Measurements from ENCODE around the gene MARK1. TPM values are rescaled to one million over a fixed set of nuclear protein-coding genes. Genes with fewer than 3 reads are reported as not detected.

MARK1 gene
- total and polyA plus RNA-seq, 2 of the 13 experiments (the other 11 are each of a cell fraction or from before 2014, with no cell fraction given) = not detected

DNA sequence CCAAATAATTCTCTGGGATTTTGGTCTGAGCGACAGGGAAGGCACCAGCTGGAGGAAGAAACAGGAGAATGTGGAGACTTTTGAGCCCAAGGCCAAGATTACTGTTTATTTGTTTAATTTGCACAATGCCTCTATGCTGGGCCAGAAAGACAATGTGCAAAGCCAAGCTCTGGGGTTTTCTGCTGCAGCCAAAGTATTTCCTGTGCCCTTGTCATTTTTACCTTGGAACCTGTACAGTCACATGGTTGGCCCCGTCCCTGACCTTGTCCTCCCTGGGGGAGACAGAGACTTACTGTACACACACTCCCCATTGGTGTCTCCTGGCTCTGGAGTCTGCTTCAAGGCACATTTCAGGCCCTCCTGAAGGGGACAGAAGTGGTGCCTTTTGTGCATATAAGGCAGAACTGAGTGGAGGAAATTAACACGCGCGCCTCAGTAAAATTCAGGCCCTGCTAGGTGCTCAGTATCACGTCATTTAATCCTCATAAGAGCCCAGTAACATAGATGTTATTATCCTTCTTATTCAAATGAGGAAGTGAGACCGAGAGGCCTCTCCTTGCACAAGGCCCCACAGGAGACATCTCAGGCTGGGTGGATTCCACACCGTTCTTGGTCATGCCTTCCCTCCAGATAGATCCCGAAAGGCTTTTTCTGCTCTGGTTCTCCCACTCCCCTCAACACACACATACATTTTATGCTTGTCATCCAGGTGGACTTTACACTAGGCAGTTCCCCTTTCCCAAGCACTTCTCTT, 183.3 kb downstream of the MARK1 start (continued):
- TF ChIP-seq, protein P1, sequence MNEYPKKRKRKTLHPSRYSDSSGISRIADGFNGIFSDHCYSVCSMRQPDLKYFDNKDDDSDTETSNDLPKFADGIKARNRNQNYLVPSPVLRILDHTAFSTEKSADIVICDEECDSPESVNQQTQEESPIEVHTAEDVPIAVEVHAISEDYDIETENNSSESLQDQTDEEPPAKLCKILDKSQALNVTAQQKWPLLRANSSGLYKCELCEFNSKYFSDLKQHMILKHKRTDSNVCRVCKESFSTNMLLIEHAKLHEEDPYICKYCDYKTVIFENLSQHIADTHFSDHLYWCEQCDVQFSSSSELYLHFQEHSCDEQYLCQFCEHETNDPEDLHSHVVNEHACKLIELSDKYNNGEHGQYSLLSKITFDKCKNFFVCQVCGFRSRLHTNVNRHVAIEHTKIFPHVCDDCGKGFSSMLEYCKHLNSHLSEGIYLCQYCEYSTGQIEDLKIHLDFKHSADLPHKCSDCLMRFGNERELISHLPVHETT (CRISPR knock-in tag; conservative IDR thresholded peaks at IDR 0.05) = no peak
- TF ChIP-seq KAT8 (CRISPR knock-in tag; IDR thresholded peaks at IDR 0.05) (peak; percentile 20; the same call in 1 of the 2 replicates), MIER3 (CRISPR knock-in tag; IDR thresholded peaks at IDR 0.05; ENCODE audit: borderline replicate concordance) (0 out of 2 replicates have a peak, but pooled peaks have one; percentile 29), KDM6A (CRISPR knock-in tag; IDR thresholded peaks at IDR 0.05; ENCODE audit: low read depth) (no peak), DNMT3B (CRISPR knock-in tag; conservative IDR thresholded peaks at IDR 0.05) (no peak), ZNF431 (CRISPR knock-in tag; IDR thresholded peaks at IDR 0.05; ENCODE audit: borderline replicate concordance, low read depth) (no peak), SOX6 (IDR thresholded peaks at IDR 0.05) (no peak), SOX6 (CRISPR knock-in tag; IDR thresholded peaks at IDR 0.05) (peak; percentile 70), FOXA3 (CRISPR knock-in tag; IDR thresholded peaks at IDR 0.05) (peak; percentile 57; the same call in 1 of the 2 replicates), ZSCAN21 (CRISPR knock-in tag; IDR thresholded peaks at IDR 0.05; ENCODE audit: borderline replicate concordance) (no peak)
- TF ChIP-seq, protein P2, sequence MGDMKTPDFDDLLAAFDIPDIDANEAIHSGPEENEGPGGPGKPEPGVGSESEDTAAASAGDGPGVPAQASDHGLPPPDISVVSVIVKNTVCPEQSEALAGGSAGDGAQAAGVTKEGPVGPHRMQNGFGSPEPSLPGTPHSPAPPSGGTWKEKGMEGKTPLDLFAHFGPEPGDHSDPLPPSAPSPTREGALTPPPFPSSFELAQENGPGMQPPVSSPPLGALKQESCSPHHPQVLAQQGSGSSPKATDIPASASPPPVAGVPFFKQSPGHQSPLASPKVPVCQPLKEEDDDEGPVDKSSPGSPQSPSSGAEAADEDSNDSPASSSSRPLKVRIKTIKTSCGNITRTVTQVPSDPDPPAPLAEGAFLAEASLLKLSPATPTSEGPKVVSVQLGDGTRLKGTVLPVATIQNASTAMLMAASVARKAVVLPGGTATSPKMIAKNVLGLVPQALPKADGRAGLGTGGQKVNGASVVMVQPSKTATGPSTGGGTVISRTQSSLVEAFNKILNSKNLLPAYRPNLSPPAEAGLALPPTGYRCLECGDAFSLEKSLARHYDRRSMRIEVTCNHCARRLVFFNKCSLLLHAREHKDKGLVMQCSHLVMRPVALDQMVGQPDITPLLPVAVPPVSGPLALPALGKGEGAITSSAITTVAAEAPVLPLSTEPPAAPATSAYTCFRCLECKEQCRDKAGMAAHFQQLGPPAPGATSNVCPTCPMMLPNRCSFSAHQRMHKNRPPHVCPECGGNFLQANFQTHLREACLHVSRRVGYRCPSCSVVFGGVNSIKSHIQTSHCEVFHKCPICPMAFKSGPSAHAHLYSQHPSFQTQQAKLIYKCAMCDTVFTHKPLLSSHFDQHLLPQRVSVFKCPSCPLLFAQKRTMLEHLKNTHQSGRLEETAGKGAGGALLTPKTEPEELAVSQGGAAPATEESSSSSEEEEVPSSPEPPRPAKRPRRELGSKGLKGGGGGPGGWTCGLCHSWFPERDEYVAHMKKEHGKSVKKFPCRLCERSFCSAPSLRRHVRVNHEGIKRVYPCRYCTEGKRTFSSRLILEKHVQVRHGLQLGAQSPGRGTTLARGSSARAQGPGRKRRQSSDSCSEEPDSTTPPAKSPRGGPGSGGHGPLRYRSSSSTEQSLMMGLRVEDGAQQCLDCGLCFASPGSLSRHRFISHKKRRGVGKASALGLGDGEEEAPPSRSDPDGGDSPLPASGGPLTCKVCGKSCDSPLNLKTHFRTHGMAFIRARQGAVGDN (CRISPR knock-in tag; IDR thresholded peaks at IDR 0.05) = no peak
- TF ChIP-seq, protein P3, sequence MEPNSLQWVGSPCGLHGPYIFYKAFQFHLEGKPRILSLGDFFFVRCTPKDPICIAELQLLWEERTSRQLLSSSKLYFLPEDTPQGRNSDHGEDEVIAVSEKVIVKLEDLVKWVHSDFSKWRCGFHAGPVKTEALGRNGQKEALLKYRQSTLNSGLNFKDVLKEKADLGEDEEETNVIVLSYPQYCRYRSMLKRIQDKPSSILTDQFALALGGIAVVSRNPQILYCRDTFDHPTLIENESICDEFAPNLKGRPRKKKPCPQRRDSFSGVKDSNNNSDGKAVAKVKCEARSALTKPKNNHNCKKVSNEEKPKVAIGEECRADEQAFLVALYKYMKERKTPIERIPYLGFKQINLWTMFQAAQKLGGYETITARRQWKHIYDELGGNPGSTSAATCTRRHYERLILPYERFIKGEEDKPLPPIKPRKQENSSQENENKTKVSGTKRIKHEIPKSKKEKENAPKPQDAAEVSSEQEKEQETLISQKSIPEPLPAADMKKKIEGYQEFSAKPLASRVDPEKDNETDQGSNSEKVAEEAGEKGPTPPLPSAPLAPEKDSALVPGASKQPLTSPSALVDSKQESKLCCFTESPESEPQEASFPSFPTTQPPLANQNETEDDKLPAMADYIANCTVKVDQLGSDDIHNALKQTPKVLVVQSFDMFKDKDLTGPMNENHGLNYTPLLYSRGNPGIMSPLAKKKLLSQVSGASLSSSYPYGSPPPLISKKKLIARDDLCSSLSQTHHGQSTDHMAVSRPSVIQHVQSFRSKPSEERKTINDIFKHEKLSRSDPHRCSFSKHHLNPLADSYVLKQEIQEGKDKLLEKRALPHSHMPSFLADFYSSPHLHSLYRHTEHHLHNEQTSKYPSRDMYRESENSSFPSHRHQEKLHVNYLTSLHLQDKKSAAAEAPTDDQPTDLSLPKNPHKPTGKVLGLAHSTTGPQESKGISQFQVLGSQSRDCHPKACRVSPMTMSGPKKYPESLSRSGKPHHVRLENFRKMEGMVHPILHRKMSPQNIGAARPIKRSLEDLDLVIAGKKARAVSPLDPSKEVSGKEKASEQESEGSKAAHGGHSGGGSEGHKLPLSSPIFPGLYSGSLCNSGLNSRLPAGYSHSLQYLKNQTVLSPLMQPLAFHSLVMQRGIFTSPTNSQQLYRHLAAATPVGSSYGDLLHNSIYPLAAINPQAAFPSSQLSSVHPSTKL (CRISPR knock-in tag; IDR thresholded peaks at IDR 0.05) = peak; percentile 82
- TF ChIP-seq, protein P4, sequence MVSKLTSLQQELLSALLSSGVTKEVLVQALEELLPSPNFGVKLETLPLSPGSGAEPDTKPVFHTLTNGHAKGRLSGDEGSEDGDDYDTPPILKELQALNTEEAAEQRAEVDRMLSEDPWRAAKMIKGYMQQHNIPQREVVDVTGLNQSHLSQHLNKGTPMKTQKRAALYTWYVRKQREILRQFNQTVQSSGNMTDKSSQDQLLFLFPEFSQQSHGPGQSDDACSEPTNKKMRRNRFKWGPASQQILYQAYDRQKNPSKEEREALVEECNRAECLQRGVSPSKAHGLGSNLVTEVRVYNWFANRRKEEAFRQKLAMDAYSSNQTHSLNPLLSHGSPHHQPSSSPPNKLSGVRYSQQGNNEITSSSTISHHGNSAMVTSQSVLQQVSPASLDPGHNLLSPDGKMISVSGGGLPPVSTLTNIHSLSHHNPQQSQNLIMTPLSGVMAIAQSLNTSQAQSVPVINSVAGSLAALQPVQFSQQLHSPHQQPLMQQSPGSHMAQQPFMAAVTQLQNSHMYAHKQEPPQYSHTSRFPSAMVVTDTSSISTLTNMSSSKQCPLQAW (CRISPR knock-in tag; IDR thresholded peaks at IDR 0.05) = peak; percentile 55; the same call in 1 of the 2 replicates
- TF ChIP-seq, protein P5, sequence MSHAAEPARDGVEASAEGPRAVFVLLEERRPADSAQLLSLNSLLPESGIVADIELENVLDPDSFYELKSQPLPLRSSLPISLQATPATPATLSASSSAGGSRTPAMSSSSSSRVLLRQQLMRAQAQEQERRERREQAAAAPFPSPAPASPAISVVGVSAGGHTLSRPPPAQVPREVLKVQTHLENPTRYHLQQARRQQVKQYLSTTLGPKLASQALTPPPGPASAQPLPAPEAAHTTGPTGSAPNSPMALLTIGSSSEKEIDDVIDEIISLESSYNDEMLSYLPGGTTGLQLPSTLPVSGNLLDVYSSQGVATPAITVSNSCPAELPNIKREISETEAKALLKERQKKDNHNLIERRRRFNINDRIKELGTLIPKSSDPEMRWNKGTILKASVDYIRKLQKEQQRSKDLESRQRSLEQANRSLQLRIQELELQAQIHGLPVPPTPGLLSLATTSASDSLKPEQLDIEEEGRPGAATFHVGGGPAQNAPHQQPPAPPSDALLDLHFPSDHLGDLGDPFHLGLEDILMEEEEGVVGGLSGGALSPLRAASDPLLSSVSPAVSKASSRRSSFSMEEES (CRISPR knock-in tag; IDR thresholded peaks at IDR 0.05) = peak; percentile 92
- TF ChIP-seq, protein P6, sequence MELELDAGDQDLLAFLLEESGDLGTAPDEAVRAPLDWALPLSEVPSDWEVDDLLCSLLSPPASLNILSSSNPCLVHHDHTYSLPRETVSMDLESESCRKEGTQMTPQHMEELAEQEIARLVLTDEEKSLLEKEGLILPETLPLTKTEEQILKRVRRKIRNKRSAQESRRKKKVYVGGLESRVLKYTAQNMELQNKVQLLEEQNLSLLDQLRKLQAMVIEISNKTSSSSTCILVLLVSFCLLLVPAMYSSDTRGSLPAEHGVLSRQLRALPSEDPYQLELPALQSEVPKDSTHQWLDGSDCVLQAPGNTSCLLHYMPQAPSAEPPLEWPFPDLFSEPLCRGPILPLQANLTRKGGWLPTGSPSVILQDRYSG (CRISPR knock-in tag; IDR thresholded peaks at IDR 0.05) = no peak
